Panc1 (cell line): Measurements from ENCODE around the gene ARID2. TPM values are rescaled to one million over a fixed set of nuclear protein-coding genes. Genes with fewer than 3 reads are reported as not detected.

Source experiments
- ATAC-seq: fragments of 200-7000 bp; cut with Tn5 transposase; 2 replicates; pipeline ENCODE4 v1.9.1; 2020; ENCODE audit warnings: mild to moderate bottlenecking, moderate library complexity
- BruUV-seq: library from RNA; stranded (reverse); fragments of 400-500 nt; replicated peaks from 2 replicates; lab custom pipeline; 2021; lab: Mats Ljungman, UMichigan
- CTCF ChIA-PET: fragments of 300-600 bp; sonication (Branson Sonifier 250); formaldehyde crosslinking; loops from one replicate; lab custom pipeline; 2022; ENCODE audit warnings: antibody characterized with exemption; lab: Charles Lee
- POLR2A ChIA-PET: fragments of 300-600 bp; sonication (Branson Sonifier 250); formaldehyde crosslinking; loops from one replicate; lab custom pipeline; 2022; ENCODE audit warnings: antibody characterized with exemption; lab: Charles Lee
- DNase-seq: peaks from one replicate; pipeline ENCODE4 v3.0.0-alpha.2; 2010; ENCODE audit warnings: low read depth, low spot score
- H3K27ac ChIP-seq: 2 replicates; pipeline ENCODE4 v1.5.1; 2011; ENCODE audit warnings: mild to moderate bottlenecking, low read length, inconsistent platforms
- H3K27me3 ChIP-seq: fragments of 200-500 bp; sonication (Bioruptor generic); 2 replicates; pipeline ENCODE4 v1.6.0; 2014; ENCODE audit warnings: low read length, inconsistent platforms; ENCODE audit not compliant: control insufficient read depth, insufficient read depth
- H3K36me3 ChIP-seq: fragments of 200-500 bp; sonication (Bioruptor generic); 2 replicates; pipeline ENCODE4 v1.5.1; 2014; ENCODE audit warnings: inconsistent platforms, mild to moderate bottlenecking, low read length, moderate library complexity; ENCODE audit not compliant: control insufficient read depth, insufficient read depth
- H3K4me1 ChIP-seq: 2 replicates; pipeline ENCODE4 v1.5.1; 2011; ENCODE audit warnings: inconsistent platforms, mild to moderate bottlenecking, low read length, moderate library complexity; ENCODE audit not compliant: control insufficient read depth, insufficient read depth
- H3K4me3 ChIP-seq, 2 experiments: 2 replicates each; pipeline ENCODE4 v1.5.1; 2011 to 2012; ENCODE audit warnings: low read depth in 2 of 2, low read length in 2 of 2, mild to moderate bottlenecking in 2 of 2, inconsistent platforms in 1 of 2, moderate library complexity in 1 of 2
- H3K9me3 ChIP-seq: fragments of 200-500 bp; sonication (Bioruptor generic); 2 replicates; pipeline ENCODE4 v1.5.1; 2014; ENCODE audit warnings: low read depth, mild to moderate bottlenecking, inconsistent platforms, low read length, moderate library complexity; ENCODE audit not compliant: control insufficient read depth, insufficient read depth
- POLR2AphosphoS5 ChIP-seq: IDR thresholded peaks from 2 replicates; pipeline ENCODE4 v1.6.1; 2012; ENCODE audit warnings: mild to moderate bottlenecking, low read depth, low read length, moderate library complexity
- REST ChIP-seq, 2 experiments: IDR thresholded peaks; 2 replicates each; pipeline ENCODE4 v1.6.1; 2011 to 2012; ENCODE audit warnings: low read depth in 2 of 2, control low read depth in 1 of 2, low read length in 1 of 2, mild to moderate bottlenecking in 1 of 2, moderate library complexity in 1 of 2; ENCODE audit not compliant: insufficient read depth in 1 of 2
- SIN3A ChIP-seq: IDR thresholded peaks from 2 replicates; pipeline ENCODE4 v1.6.1; 2012; ENCODE audit warnings: low read depth, mild to moderate bottlenecking, low read length, moderate library complexity, borderline replicate concordance; ENCODE audit not compliant: insufficient read depth
- TCF7L2 ChIP-seq: IDR thresholded peaks from 2 replicates; pipeline ENCODE4 v1.6.1; 2011; ENCODE audit warnings: mild to moderate bottlenecking, low read depth, low read length, inconsistent platforms
- in situ Hi-C: cut with HindIII; loops from 2 replicates; pipeline ENCODE4 v1.10.0; 2016; ENCODE audit warnings: low sequenced_read_pairs, low pct_unique_long_range_greater_than_20kb
- intact Hi-C: fragments of 100-400 bp; cut with micrococcal nuclease; formaldehyde crosslinking; loops from one replicate; pipeline ENCODE4 v1.10.0; 2022; ENCODE audit not compliant: unreplicated experiment
- total RNA-seq: library from RNA; stranded (reverse); gene quantifications from one replicate; pipeline ENCODE4 v1.2.1, GENCODE V29; 2021; ENCODE audit not compliant: unreplicated experiment
- TF ChIP-seq, protein P1 (sequence below): fragments of 450-650 bp; IDR thresholded peaks from 2 replicates; pipeline ENCODE4 v1.5.1; 2017; ENCODE audit warnings: mild to moderate bottlenecking

The ARID2 gene
- total RNA-seq, 1 experiment from 2014 or later: 39.5 TPM

GRCh38 chr12:45834809-45835208 is 105.3 kb downstream of the ARID2 start:
- H3K27me3 ChIP-seq: no peaks in the 10 kb centered on the region
- no peaks in the 10 kb centered on the region for H3K4me1 ChIP-seq
- BruUV-seq: no TSS peak
- H3K36me3 ChIP-seq: peaks cover 17% of the 10 kb centered on the region
- H3K9me3 ChIP-seq: no peaks in the 10 kb centered on the region
- intact Hi-C loops: no loop called here
- in situ Hi-C loops: no loop called here
- ATAC-seq: no peak
- no peak overlapping the region for H3K27ac ChIP-seq
- POLR2A ChIA-PET: no interaction called here
- no peak overlapping the region for H3K4me3 ChIP-seq
- CTCF ChIA-PET: no interaction called here
- DNase-seq: no peak
- no peak for TF ChIP-seq TCF7L2
- TF ChIP-seq REST (IDR thresholded peaks at IDR 0.05; ENCODE audit: insufficient read depth in 1 of 2, low read depth in 2 of 2, low read length in 1 of 2): no peak
- TF ChIP-seq POLR2AphosphoS5: no peak
- TF ChIP-seq SIN3A: no peak
- TF ChIP-seq, protein P1, sequence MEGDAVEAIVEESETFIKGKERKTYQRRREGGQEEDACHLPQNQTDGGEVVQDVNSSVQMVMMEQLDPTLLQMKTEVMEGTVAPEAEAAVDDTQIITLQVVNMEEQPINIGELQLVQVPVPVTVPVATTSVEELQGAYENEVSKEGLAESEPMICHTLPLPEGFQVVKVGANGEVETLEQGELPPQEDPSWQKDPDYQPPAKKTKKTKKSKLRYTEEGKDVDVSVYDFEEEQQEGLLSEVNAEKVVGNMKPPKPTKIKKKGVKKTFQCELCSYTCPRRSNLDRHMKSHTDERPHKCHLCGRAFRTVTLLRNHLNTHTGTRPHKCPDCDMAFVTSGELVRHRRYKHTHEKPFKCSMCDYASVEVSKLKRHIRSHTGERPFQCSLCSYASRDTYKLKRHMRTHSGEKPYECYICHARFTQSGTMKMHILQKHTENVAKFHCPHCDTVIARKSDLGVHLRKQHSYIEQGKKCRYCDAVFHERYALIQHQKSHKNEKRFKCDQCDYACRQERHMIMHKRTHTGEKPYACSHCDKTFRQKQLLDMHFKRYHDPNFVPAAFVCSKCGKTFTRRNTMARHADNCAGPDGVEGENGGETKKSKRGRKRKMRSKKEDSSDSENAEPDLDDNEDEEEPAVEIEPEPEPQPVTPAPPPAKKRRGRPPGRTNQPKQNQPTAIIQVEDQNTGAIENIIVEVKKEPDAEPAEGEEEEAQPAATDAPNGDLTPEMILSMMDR: no peak

- in situ Hi-C loops: no loop called here
Observed at GRCh38 chr12:45839917-45840316, 110.4 kb downstream of the ARID2 start.

More at GRCh38 chr12:45839917-45840316, 110.4 kb downstream of the ARID2 start:
- no peak for TF ChIP-seq TCF7L2
- no peak for TF ChIP-seq REST (IDR thresholded peaks at IDR 0.05; ENCODE audit: insufficient read depth in 1 of 2, low read depth in 2 of 2, low read length in 1 of 2)
- TF ChIP-seq, protein P1: no peak
- TF ChIP-seq SIN3A: no peak
- no peak for TF ChIP-seq POLR2AphosphoS5
- intact Hi-C loops: no loop called here
- ATAC-seq: no peak
- peaks cover 33% of the 10 kb centered on the region for H3K36me3 ChIP-seq
- no peak overlapping the region for H3K27ac ChIP-seq
- H3K27me3 ChIP-seq: no peaks in the 10 kb centered on the region
- DNase-seq: no peak
- CTCF ChIA-PET: no interaction called here
- H3K4me1 ChIP-seq: no peaks in the 10 kb centered on the region
- H3K9me3 ChIP-seq: no peaks in the 10 kb centered on the region
- POLR2A ChIA-PET: interaction anchor here (0.5 kb wide), 1 partner anchor 132 kb away, joined by 7 read pairs; no protein-coding TSS in a partner anchor
- BruUV-seq: no TSS peak
- no peak overlapping the region for H3K4me3 ChIP-seq
